GM18519 (cell line): ENCODE data around the gene ABTB2.
A peak's percentile ranks its signal among the peaks of the same experiment; 100 is the strongest.
"Not testable (repeated sequence)": the region's sequence is repeated elsewhere in the genome, so short reads cannot be mapped to it uniquely, and the experiment has no call there.

Source experiments
- ATAC-seq: cut with Tn5 transposase; IDR thresholded peaks from one replicate; pipeline ENCODE4 v1.9.1; 2021; ENCODE audit warnings: mild to moderate bottlenecking, moderate library complexity; ENCODE audit not compliant: unreplicated experiment, low FRiP score

ABTB2 gene

GRCh38 chr11:34357701-34358257 lies at the start of gene ABTB2:
ABTB2 (minus strand) TSS chr11:34358010.
- peak; percentile 78 for ATAC-seq

DNA sequence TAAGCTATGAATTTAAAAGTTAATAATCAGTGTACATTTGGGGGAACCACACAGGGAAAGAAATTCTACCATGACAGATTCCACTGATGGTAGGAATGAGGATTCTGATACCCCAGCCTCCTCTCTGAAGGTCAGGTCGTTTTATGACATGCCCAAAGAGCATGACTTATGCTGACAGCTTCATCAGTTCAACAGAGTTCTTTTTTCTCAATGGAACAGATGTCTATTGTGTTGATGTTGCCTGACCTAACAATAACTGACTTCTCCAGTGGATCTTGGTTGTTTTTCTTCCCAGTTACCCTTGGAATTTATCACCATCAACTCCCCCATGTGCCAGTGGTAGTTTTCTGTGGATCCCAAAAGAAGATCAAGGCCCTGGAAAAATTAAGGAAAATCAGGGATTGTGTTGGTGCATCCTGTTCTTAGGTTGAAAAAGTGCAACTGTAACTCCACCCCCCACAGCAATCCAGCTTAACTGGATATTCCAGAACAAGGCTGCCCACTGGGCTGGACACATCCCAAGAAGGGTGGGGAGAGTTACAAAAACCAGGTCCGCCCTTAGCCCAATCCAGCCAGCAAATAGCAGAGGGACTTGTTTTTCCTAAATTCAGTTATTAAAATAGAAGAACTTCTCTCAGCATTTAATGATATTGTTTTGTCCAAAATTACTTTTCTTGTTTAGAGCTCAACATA lies 49.5 kb upstream of the ABTB2 start:
- ATAC-seq = no peak

GRCh38 chr11:34406413-34406812 lies 48.6 kb upstream of the ABTB2 start:
- ATAC-seq = no peak

DNA sequence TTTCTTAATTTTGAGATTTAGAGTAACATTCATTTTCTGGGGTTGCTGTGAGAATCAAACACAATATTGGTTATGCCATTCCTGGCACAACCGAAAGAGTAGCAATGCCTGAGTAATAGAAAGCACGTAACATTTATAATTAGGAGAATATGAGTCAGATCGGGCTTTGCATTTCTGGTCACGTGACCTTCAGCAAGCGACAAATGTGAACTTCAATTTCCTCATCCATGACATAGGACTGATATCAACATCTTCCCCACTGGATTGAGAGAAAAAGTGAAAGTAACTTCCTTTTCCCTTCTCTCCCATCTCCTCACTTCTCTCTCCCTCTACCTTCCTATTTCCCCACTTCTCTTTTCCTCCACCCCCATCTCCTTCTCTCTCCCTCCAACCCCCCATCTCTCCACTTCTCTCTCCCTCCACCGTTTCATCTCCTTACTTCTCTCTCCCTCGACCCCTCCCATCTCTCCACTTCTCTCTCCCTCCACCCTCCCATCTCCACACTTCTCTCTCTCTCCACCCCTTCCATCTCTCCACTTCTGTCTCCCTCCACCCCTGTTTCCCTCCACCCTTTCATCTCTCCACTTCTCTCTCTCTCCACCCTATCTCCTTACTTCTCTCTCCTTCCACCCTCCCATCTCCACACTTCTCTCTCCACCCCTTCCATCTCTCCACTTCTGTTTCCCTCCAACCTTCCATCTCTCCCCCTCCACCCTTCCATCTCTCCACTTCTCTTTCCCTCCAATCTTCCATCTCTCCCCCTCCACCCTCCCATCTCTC lies 47.5 kb upstream of the ABTB2 start:
- no peak for ATAC-seq

- no peak for ATAC-seq
These were observed 46.5 kb upstream of the ABTB2 start for GRCh38 chr11:34404280-34404679.

DNA sequence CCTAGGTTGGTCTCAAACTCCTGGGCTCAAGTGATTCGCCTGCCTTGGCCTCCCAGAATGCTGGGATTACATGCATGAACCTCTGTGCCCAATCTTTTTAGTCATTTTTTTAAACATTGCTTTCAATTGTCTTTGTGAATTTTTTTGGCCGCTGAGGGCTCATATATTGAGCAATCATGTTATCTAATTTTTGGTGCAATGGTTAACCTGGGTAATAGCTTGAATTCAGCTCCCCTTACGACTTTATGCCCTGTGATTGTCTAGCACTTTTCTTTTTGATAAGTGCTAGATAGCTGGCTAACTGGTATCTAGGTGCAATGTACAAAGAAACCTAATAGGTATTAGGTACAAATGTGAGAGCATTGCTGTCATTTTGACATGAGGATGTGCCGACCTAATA lies 45.6 kb upstream of the ABTB2 start:
- no peak for ATAC-seq

- no peak for ATAC-seq
These were observed 40.0 kb upstream of the ABTB2 start for GRCh38 chr11:34397811-34398210.

GRCh38 chr11:34397120-34397519 lies 39.3 kb upstream of the ABTB2 start:
- ATAC-seq = no peak

DNA sequence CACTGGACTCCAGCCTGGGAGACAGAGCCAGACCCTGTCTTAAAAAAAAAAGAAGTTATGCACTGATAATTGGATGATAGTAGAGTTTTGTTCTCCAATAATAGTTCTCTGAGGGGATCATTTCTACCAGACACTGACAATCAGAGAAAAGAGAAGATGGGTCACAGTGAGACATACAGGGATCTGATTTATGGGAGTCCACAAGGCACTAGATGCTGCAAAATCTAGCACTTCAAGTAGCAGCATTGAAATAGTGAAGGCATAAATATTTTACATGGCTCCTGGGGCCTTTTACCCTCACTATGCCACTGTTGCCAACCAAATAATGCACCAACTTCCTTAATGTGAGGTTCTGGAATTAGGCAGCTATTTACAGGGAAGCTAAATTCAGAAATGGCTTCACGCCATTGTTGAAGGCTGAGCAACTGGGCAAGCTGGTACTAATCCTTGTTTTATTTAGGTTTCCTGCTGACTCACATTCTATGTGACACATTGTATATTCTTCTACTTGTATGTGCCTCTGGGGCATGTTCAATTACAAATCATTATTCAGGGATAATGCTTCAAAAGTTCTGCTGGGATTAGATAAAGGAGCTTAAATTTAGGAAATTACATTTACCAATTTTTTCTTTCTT lies 38.2 kb upstream of the ABTB2 start:
- ATAC-seq = no peak

DNA sequence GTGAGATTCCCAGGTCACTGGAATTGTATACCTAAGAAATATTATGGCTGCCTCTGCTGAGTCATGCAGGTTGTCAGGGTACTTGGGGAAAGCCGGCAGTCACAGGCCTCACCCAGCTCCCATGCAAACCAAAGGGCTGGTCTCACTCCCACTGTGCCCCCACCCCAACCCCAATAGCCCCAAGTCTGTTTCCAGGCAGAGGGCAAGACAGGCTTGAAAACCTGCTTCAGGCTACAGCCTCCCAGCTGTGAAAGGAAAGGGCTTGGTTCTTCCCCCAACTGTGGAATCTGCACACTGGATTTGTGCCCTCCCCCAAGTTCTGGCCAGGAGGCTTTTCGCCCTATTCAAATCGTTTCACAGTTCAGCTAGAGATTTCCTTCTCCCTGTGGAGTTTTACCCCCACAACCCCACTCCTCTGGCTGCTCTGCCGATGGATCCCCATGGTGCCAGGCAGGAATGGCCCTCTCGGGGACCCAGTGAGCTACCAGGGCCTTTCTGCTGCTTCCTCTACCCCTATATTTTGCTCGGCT lies 37.0 kb upstream of the ABTB2 start:
- ATAC-seq = no peak

- no peak for ATAC-seq
These were observed 29.8 kb upstream of the ABTB2 start for GRCh38 chr11:34387653-34388052.

- not testable (repeated sequence) for ATAC-seq
These were observed 28.5 kb upstream of the ABTB2 start for GRCh38 chr11:34386356-34386755.

- no peak for ATAC-seq
These were observed 24.9 kb upstream of the ABTB2 start for GRCh38 chr11:34382532-34383276.

DNA sequence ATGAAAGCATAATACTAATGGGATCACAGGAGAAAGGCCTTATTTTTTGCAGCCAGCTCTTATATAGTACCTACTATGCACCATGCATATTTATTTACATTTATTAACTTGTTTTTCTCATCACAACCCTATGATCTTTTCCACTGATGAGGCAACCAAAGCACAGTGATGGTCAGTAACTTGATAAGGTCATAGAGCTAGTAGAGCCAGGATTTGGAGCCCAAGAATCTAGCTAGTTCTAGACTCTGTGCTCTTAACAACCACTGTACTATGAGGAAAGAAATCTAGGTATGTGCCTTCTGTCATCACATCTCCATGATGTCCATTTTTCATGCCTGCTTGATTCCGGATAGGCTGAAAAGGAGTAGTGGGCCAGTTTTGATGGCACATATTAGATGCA lies 24.0 kb upstream of the ABTB2 start:
- no peak for ATAC-seq

GRCh38 chr11:34380696-34381095 lies 22.9 kb upstream of the ABTB2 start:
- ATAC-seq = no peak

DNA sequence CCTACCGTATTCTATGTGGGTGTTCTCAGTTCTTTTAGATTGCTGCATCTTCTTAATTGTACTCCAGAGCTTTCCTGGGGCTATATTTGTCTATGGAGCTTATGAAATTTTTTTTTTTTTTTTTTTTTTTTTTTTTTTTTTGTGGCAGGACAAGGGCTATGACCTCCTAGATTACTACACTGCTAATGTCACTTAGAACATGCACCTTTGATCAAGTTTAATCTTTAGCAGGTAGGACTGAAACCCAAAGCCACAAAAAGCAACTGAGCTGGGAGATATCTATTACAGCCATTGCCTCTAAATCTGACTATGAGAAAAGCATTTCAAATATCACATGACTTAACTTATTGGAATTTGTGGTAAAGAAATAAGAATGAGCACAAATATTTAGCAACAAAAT lies 21.7 kb upstream of the ABTB2 start:
- no peak for ATAC-seq

DNA sequence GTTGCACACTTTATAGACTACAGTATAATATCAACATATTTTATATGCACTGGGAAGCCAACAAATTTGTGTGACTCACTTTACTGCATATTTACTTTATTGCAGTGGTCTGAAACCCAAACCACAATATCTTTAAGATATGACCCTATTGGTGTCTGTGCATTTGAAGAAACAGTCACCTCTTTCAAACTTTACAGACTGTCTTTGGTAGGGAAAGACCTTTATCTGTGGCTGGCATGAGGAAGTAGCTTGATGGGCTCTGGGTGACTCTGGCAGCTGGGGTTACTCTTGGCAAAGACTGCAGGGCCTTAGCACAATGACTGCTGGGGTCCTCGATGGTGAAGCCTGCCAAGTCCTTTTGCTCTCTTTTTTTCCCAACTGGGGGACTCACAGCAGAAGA lies 21.3 kb upstream of the ABTB2 start:
- no peak for ATAC-seq

- ATAC-seq = no peak
These were observed 15.9 kb upstream of the ABTB2 start for GRCh38 chr11:34373727-34374126.

- ATAC-seq = no peak
These were observed 8.7 kb upstream of the ABTB2 start for GRCh38 chr11:34366522-34366921.

DNA sequence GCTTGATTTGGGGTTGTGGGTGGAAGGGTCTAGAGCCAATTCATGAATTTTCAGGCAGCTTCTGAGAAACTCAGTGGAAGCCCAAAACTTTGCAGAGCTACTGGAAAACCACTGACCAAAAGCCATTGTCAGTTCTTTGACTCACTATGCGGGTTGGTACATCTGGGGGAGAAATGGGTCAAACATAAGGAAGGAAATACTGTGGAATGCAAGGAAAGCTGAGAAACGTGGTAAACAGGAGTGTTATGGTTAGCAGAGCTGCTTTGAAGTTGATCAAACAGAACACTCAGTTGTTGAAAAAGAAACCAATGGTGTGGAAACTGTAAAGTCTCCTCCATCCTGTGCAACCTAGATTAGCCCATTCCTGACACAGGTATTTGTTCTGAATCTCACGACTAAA lies 6.3 kb upstream of the ABTB2 start:
- ATAC-seq = no peak
